Adrenal gland (tissue), 5 donors: ENCODE measurements around the gene SHISA5.

Experiments used
- CTCF ChIP-seq, 6 experiments: fragments of 450-650 bp in 4 of 6; fragments of 200-600 bp in 2 of 6; sonication (generic) in 1 of 6; IDR thresholded peaks; 1 replicate in 5 of 6; 2 replicates in 1 of 6; pipeline versions ENCODE4 v1.5.1 to v1.8.0; 2016 to 2021; ENCODE audit warnings: antibody characterized with exemption in 6 of 6, mild to moderate bottlenecking in 2 of 6, moderate library complexity in 1 of 6
- POLR2A ChIP-seq, 2 donors: fragments of 450-650 bp; IDR thresholded peaks; one replicate each; pipeline ENCODE4 v1.6.1; 2017; ENCODE audit warnings: antibody characterized with exemption in 2 of 2, mild to moderate bottlenecking in 2 of 2, moderate library complexity in 1 of 2
- donor health status: DM: no; HTN: no; CAD: no.

- no peak for TF ChIP-seq POLR2A (IDR thresholded peaks at IDR 0.05)
- TF ChIP-seq CTCF (IDR thresholded peaks at IDR 0.05) = no peak
These were observed 33.7 kb downstream of the SHISA5 start for GRCh38 chr3:48470286-48470685.
